Right cardiac atrium (tissue), 5 donors: Measurements from ENCODE around the gene TBCD. TPM values are rescaled to one million over a fixed set of nuclear protein-coding genes. Genes with fewer than 3 reads are reported as not detected.
"Not testable (repeated sequence)": the region's sequence is repeated elsewhere in the genome, so short reads cannot be mapped to it uniquely, and the experiment has no call there.

Experiments used
- ATAC-seq, 2 donors: fragments of 200-7000 bp; cut with Tn5 transposase; one replicate each; pipeline versions ENCODE4 v1.8.0 to v1.9.1; 2020; ENCODE audit warnings: moderate library complexity in 2 of 2, mild to moderate bottlenecking in 1 of 2
- DNase-seq, 3 donors: peaks; one replicate each; pipeline ENCODE4 v3.0.0-alpha.2; 2020
- H3K27ac ChIP-seq: one replicate; pipeline ENCODE4 v1.5.1; 2013; ENCODE audit warnings: mild to moderate bottlenecking, low read length, control low read depth, moderate library complexity
- H3K27me3 ChIP-seq: one replicate; pipeline ENCODE4 v1.6.1; 2013; ENCODE audit not compliant: control insufficient read depth, insufficient read depth
- H3K4me1 ChIP-seq: one replicate; pipeline ENCODE4 v1.6.1; 2013; ENCODE audit warnings: low read length; ENCODE audit not compliant: control insufficient read depth, insufficient read depth
- H3K4me3 ChIP-seq: one replicate; pipeline ENCODE4 v1.5.1; 2013; ENCODE audit warnings: low read length, control low read depth
- H3K9me3 ChIP-seq: one replicate; pipeline ENCODE4 v1.6.1; 2013; ENCODE audit warnings: low read length; ENCODE audit not compliant: control insufficient read depth
- WGBS: extraction: QIAGEN DNeasy Blood & Tissue Kit; methylation state at CpG from one replicate; pipeline ENCODE4 v1.1.7; 2013; 5-methylcytosine and 5-hydroxymethylcytosine counted together
- intact Hi-C, 4 donors: fragments of 100-400 bp; cut with DNase I; formaldehyde crosslinking; loops; one replicate each; pipeline versions ENCODE4 v1.11.0 to v1.14.0; 2022 to 2023
- polyA plus RNA-seq: library from polyadenylated mRNA; stranded (reverse); fragments of 200-250 nt; gene quantifications from one replicate; pipeline ENCODE4 v1.2.3, GENCODE V29; 2013
- total RNA-seq, 4 donors: library from RNA; stranded (reverse); fragmentation: NEBNext Ultra II Directional; extraction: Animal tissue kit (Norgen Biotek cat#: 25700); gene quantifications; one replicate each; pipeline ENCODE4 v1.2.1, GENCODE V29; 2021
- donor health status: healthy with polysubstance abuse.
- donor health status: DM: no; HTN: yes; CAD: no.
- donor health status: DM: no; HTN: no; CAD: no.
- donor health status: DM: no; HTN: yes; CAD: no; lungs with severe emphysema.
- donor health status: DM: yes; HTN: yes; CAD: no.

TBCD gene
- total and polyA plus RNA-seq, 5 donors = 36.2 to 43.9 (median 41.2) TPM

- WGBS = 80% methylated on average over 3 of the region's 3 CpGs
Observed at GRCh38 chr17:82978765-82979349, 227.0 kb downstream of the TBCD start.

DNA sequence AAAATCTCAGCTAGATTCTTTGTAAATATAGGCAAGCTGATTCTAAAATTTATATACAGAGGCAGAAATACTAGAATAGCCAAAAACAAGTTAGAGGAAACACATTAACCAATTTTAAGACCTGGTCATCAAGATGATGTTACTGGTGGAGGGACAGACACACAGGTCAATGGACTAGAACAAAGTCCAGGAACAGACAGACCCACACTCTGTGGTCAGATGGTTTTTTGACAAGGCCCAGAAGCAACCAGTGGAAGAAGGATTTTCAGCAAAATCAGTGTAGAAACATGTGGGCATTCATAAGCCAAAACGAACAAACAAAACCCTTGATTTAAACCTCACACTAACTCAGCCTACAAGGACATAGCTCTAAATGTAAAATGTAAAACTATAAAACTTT, 227.9 kb downstream of the TBCD start:
- no peaks in the 10 kb centered on the region for H3K9me3 ChIP-seq
- ATAC-seq (no peak), DNase-seq (no peak)
- 85% methylated on average over 1 of the region's 1 CpG for WGBS
- intact Hi-C loops = no loop called here
- H3K4me1 ChIP-seq = no peaks in the 10 kb centered on the region
- no peak overlapping the region for H3K27ac ChIP-seq
- H3K4me3 ChIP-seq = no peak overlapping the region
- no peaks in the 10 kb centered on the region for H3K27me3 ChIP-seq

More at GRCh38 chr17:82978765-82979349, 227.0 kb downstream of the TBCD start:
- peak in 1 of 3 donors; percentile 65 for DNase-seq
- Histone ChIP-seq H3K4me1 (no peaks in the 10 kb centered on the region), H3K4me3 (no peak overlapping the region), H3K27ac (no peak overlapping the region), H3K27me3 (no peaks in the 10 kb centered on the region), H3K9me3 (no peaks in the 10 kb centered on the region)
- intact Hi-C loops = no loop called here
- ATAC-seq = peak in 1 of 2 donors; percentile 16

- intact Hi-C loops = no loop called here
- Histone ChIP-seq H3K9me3 (no peaks in the 10 kb centered on the region), H3K4me3 (no peak overlapping the region), H3K4me1 (no peaks in the 10 kb centered on the region), H3K27ac (no peak overlapping the region), H3K27me3 (no peaks in the 10 kb centered on the region)
- no peak for DNase-seq
- 81% methylated on average over 9 of the region's 9 CpGs for WGBS
- ATAC-seq = no peak
Observed at GRCh38 chr17:82980632-82981031, 228.8 kb downstream of the TBCD start.

- H3K9me3 ChIP-seq = no peaks in the 10 kb centered on the region
- H3K27ac ChIP-seq = no peak overlapping the region
- no peak overlapping the region for H3K4me3 ChIP-seq
- no peak for ATAC-seq
- 87% methylated on average over 15 of the region's 15 CpGs for WGBS
- H3K4me1 ChIP-seq = no peaks in the 10 kb centered on the region
- H3K27me3 ChIP-seq = no peaks in the 10 kb centered on the region
- intact Hi-C loops = no loop called here
- DNase-seq = no peak
Observed at GRCh38 chr17:82981141-82981730, 229.4 kb downstream of the TBCD start.

DNA sequence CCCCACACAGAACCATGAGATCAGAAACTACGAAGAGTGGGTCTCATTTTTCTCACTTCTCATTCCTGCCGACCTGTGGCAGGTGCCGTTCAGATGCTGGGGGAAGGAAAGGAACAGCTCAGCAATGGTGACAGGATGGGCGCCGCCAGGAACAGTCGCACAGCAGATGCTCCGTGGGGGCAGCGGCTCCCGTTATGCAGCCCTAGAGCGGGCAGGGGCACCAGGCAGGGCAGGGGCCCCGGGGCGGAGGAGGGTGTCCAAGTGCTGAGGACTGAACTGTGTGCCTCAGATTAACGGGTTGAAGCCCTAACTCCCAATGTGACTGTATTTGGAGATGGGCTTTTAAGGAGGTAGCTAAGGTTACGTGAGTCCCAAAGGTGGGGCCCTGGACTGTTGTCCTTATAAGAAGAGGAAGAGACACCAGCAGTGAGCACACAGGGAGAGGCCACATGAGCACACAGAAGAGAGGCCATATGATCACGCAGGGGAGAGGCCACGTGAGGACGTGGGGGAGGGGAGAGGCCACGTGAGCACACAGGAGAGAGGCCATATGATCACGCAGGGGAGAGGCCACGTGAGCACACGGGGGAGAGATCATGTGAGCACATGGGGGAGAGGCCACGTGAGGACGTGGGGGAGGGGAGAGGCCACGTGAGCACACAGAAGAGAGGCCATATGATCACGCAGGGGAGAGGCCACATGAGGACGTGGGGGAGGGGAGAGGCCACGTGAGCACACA, 231.8 kb downstream of the TBCD start:
- Histone ChIP-seq H3K9me3 (no peaks in the 10 kb centered on the region), H3K27ac (no peak overlapping the region), H3K4me1 (no peaks in the 10 kb centered on the region), H3K4me3 (no peak overlapping the region), H3K27me3 (no peaks in the 10 kb centered on the region)
- WGBS = 94% methylated on average over 27 of the region's 27 CpGs
- DNase-seq (no peak), ATAC-seq (no peak)
- intact Hi-C loops = no loop called here

DNA sequence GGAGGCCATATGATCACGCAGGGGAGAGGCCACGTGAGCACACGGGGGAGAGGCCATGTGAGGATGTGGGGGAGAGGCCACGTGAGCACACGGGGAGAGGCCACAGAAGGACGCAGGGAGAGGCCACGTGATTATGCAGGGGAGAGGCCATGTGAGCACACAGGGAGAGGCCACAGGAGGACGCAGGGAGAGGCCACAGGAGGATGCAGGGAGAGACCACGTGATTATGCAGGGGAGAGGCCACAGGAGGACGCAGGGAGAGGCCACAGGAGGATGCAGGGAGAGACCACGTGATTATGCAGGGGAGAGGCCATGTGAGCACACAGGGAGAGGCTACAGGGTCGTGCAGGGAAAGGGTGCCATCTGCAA, 232.4 kb downstream of the TBCD start:
- H3K27ac ChIP-seq, intact Hi-C loops, DNase-seq, ATAC-seq, H3K4me1 ChIP-seq, H3K4me3 ChIP-seq, H3K9me3 ChIP-seq, H3K27me3 ChIP-seq: not testable (repeated sequence)
- 75% methylated on average over 12 of the region's 12 CpGs for WGBS

DNA sequence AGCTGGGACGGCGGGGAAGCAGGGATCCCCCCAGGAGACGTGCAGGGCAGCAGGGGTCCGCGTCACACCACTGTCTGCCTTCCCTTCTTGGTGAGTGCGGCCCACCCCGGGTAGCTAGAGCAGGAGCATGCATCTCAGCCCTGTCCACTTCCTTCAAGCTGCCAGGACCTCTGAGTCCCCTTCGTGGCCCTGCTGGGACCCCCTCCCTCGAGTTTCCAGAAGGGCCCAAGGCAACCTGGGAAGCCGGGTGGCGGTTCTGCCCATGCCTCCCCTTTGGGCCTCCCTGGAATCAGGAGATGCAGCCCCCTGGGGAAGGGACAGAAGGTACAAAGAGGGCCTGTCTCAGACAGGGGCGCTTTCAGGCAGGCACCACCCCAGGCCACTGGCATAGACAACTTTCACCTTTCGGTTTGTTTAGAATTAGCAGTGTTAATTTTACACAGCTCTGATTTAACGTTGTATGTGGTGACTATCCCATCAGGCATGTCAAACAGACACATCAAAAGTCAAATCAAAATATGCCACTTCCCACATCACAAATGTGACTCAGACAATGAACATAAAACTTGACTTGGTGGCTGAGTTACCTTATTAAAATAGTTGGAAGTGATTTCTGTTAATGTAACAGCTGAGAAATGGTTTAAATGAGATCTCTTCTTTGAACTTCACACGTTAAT, 233.0 kb downstream of the TBCD start:
- Histone ChIP-seq H3K27me3 (no peaks in the 10 kb centered on the region), H3K4me1 (no peaks in the 10 kb centered on the region), H3K4me3 (no peak overlapping the region), H3K27ac (no peak overlapping the region), H3K9me3 (no peaks in the 10 kb centered on the region)
- 92% methylated on average over 15 of the region's 15 CpGs for WGBS
- no peak for DNase-seq
- intact Hi-C loops = no loop called here
- no peak for ATAC-seq

DNA sequence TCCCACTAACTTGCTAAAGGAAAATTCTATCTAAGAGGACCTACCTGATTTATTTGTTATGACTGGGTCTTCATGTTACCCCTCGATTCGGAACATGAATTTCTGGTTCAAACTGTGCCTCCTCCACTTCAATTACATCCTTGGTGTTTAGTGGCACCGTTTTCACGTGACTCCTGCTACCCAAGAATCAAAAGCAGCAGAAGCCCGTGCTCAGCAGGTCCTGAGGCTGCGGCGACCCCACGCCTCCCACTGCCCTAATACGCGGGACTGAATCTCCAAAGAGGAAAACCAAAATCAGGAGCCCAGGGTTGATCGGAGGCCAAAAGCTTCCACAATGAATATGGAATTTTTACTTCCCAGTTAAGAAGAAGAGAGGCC, 233.6 kb downstream of the TBCD start:
- no peak for DNase-seq
- ATAC-seq = no peak
- no peaks in the 10 kb centered on the region for H3K27me3 ChIP-seq
- H3K9me3 ChIP-seq = no peaks in the 10 kb centered on the region
- WGBS = 93% methylated on average over 11 of the region's 11 CpGs
- H3K4me1 ChIP-seq = no peaks in the 10 kb centered on the region
- H3K27ac ChIP-seq = no peak overlapping the region
- intact Hi-C loops = no loop called here
- H3K4me3 ChIP-seq = no peak overlapping the region

DNA sequence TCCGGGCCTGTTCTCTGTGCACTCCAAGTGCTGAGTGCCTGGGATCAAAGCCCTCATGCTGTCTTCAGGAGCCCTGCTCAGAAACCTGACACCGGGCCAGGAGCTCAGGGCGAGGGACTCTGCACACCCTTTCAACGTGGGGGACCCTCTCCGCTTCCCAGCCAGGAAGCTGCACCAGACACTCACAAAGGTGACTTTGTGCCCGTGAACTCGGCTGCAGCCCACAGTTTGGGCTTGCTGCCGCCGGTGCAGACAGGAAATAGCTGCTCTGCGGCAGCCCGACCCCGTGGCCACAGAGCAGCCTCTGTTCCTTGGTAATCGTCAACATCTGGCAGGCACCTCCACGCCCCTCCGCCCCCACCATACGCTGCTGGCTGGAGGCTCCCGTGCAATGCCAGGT, 234.1 kb downstream of the TBCD start:
- Histone ChIP-seq H3K27ac (no peak overlapping the region), H3K4me3 (no peak overlapping the region), H3K4me1 (no peaks in the 10 kb centered on the region), H3K9me3 (no peaks in the 10 kb centered on the region), H3K27me3 (no peaks in the 10 kb centered on the region)
- no peak for DNase-seq
- intact Hi-C loops = no loop called here
- ATAC-seq = peak; percentile 23 to 24
- WGBS = 34% methylated on average over 17 of the region's 17 CpGs

DNA sequence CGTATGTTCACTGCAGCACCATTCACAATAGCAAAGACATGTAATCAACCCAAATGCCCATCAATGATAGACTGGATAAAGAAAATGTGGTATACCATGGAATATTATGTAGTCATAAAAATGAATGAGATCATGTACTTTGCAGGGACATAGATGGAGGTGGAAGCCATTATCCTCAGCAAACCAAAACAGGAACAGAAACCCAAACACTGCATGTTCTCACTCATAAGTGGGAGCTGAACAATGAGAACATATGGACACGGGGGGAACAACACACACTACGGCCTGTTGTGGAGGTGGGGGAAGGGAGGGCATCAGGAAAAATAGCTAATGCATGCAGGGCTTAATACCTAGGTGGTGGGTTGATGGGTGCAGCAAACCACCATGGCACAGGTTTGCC, 237.2 kb downstream of the TBCD start:
- intact Hi-C loops, H3K4me1 ChIP-seq, H3K27ac ChIP-seq, DNase-seq, H3K27me3 ChIP-seq, ATAC-seq, H3K4me3 ChIP-seq, H3K9me3 ChIP-seq: not testable (repeated sequence)
- WGBS = 97% methylated on average over 3 of the region's 3 CpGs

DNA sequence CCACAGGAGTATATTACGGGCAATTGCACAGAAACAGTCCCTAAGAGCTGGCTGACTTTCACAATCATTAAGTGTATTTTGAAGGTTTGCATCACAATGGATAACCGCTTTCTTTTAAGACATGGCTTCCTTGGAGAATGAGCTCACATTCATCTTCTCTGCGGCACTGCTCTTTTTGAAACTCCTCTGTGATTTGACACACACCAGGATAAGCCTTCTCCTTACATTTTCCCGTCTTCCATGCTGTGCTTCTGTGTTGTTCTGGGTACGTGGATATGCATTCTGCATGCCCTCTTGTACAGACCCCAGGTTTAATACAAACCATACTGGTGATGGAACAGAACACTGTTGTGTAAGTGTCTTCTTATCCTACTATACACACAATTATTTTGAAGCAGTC, 238.0 kb downstream of the TBCD start:
- 94% methylated on average over 5 of the region's 5 CpGs for WGBS
- intact Hi-C loops = no loop called here
- no peak for DNase-seq
- no peak overlapping the region for H3K27ac ChIP-seq
- no peak overlapping the region for H3K4me3 ChIP-seq
- no peaks in the 10 kb centered on the region for H3K4me1 ChIP-seq
- no peaks in the 10 kb centered on the region for H3K9me3 ChIP-seq
- no peak for ATAC-seq
- no peaks in the 10 kb centered on the region for H3K27me3 ChIP-seq
